GM12874 (cell line): ENCODE measurements around the gene PCSK1.

Source experiments
- CTCF ChIP-seq: IDR thresholded peaks from 2 replicates; pipeline ENCODE4 v1.5.1; 2011; ENCODE audit warnings: low read depth, mild to moderate bottlenecking, control low read depth, low read length, moderate library complexity; ENCODE audit not compliant: insufficient read depth

Gene PCSK1

GRCh38 chr5:96447949-96448348 is 14.9 kb upstream of the PCSK1 start:
- TF ChIP-seq CTCF: no peak

GRCh38 chr5:96440185-96440538 is 7.1 kb upstream of the PCSK1 start:
- TF ChIP-seq CTCF: no peak

- 0 out of 2 replicates have a peak, but pooled peaks have one; percentile 10 for TF ChIP-seq CTCF
Measured at GRCh38 chr5:96439477-96440184, 6.6 kb upstream of the PCSK1 start.

- no peak for TF ChIP-seq CTCF
Measured at GRCh38 chr5:96434201-96434645, 1.2 kb upstream of the PCSK1 start.

GRCh38 chr5:96432216-96433065 is 607 bp downstream of the PCSK1 start:
- TF ChIP-seq CTCF: no peak

- TF ChIP-seq CTCF: no peak
Measured at GRCh38 chr5:96431376-96432187, 1.5 kb downstream of the PCSK1 start.

GRCh38 chr5:96427824-96428223 is 5.2 kb downstream of the PCSK1 start:
- TF ChIP-seq CTCF: no peak
